ENCODE measurements around the gene PDE1C.

DNA sequence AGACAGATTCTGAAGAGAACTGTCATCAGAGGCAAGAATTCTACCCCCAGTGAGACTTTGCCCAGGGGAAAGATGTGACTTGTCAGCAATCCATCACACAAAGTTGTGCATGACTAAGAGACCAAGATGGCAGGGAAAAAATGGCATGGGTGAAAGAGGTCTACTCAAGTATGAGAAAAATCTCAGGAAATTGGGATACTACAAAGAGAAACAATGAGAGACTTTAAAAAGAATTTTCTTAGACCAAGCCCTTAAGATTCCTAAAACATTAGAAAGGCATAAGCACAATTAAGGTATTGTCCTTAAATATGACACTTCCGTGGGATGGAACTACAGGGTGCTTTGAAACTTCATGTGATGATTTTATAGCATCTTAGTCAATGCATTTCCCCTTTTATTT lies 45.6 kb upstream of the PDE1C start:
- no peak for TF ChIP-seq SMC3 (IDR thresholded peaks at IDR 0.05; ENCODE audit: low read depth, low read length)
- no peak for TF ChIP-seq FOS (IDR thresholded peaks at IDR 0.05; ENCODE audit: low read depth, low read length)
- TF ChIP-seq, protein P1, sequence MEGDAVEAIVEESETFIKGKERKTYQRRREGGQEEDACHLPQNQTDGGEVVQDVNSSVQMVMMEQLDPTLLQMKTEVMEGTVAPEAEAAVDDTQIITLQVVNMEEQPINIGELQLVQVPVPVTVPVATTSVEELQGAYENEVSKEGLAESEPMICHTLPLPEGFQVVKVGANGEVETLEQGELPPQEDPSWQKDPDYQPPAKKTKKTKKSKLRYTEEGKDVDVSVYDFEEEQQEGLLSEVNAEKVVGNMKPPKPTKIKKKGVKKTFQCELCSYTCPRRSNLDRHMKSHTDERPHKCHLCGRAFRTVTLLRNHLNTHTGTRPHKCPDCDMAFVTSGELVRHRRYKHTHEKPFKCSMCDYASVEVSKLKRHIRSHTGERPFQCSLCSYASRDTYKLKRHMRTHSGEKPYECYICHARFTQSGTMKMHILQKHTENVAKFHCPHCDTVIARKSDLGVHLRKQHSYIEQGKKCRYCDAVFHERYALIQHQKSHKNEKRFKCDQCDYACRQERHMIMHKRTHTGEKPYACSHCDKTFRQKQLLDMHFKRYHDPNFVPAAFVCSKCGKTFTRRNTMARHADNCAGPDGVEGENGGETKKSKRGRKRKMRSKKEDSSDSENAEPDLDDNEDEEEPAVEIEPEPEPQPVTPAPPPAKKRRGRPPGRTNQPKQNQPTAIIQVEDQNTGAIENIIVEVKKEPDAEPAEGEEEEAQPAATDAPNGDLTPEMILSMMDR (conservative IDR thresholded peaks at IDR 0.05; ENCODE audit: low read depth, low read length), result no peak
- no peak for TF ChIP-seq RCOR1 (IDR thresholded peaks at IDR 0.05; ENCODE audit: insufficient replicate concordance, low read length)
- TF ChIP-seq MXI1 (IDR thresholded peaks at IDR 0.05; ENCODE audit: borderline replicate concordance, low read depth, low read length), result no peak
- TF ChIP-seq POLR2A (IDR thresholded peaks at IDR 0.05; ENCODE audit: low read depth, low read length), result no peak
- TF ChIP-seq, protein P2, sequence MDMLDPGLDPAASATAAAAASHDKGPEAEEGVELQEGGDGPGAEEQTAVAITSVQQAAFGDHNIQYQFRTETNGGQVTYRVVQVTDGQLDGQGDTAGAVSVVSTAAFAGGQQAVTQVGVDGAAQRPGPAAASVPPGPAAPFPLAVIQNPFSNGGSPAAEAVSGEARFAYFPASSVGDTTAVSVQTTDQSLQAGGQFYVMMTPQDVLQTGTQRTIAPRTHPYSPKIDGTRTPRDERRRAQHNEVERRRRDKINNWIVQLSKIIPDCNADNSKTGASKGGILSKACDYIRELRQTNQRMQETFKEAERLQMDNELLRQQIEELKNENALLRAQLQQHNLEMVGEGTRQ (IDR thresholded peaks at IDR 0.05; ENCODE audit: low read depth, low read length), result no peak

All from IMR-90 (cell line).